Forelimb muscle (tissue), 1 donor: ENCODE measurements around the gene USP37. TPM values are rescaled to one million over a fixed set of nuclear protein-coding genes. Genes with fewer than 3 reads are reported as not detected.
"Not testable (repeated sequence)": the region's sequence is repeated elsewhere in the genome, so short reads cannot be mapped to it uniquely, and the experiment has no call there.

ENCODE experiments used
- DNase-seq: peaks from one replicate; pipeline ENCODE4 v3.0.0-alpha.2; 2013; ENCODE audit warnings: low read depth
- polyA plus RNA-seq: library from polyadenylated mRNA; unstranded; fragments of 120-200 nt; gene quantifications from one replicate; pipeline ENCODE4 v1.2.1, GENCODE V29; 2013; ENCODE audit not compliant: insufficient read length

Gene USP37
- 10.5 TPM for polyA plus RNA-seq

- DNase-seq, result peak; percentile 90
These were observed at the start of gene USP37, which contains the start of gene CNOT9 for GRCh38 chr2:218568190-218569037. Gene USP37, minus strand, starts transcription at chr2:218568351. Its CDS starts 9,698 bp downstream, at chr2:218558653. Gene CNOT9, plus strand, starts transcription at chr2:218568839. Its CDS starts 116 bp downstream, at chr2:218568955.

GRCh38 chr2:218615868-218616315 is 47.7 kb upstream of the USP37 start:
- DNase-seq, result no peak

- DNase-seq, result no peak
These were observed 39.4 kb upstream of the USP37 start, which contains the start of gene PLCD4 for GRCh38 chr2:218607436-218608115. Gene PLCD4, plus strand, starts transcription at chr2:218607899. Its CDS starts 7,841 bp downstream, at chr2:218615740.

- no peak for DNase-seq
These were observed 37.3 kb upstream of the USP37 start for GRCh38 chr2:218605432-218605831.

GRCh38 chr2:218585541-218585940 is 17.4 kb upstream of the USP37 start:
- no peak for DNase-seq

- no peak for DNase-seq
These were observed 16.1 kb upstream of the USP37 start for GRCh38 chr2:218583983-218584850.

- no peak for DNase-seq
These were observed 13.9 kb upstream of the USP37 start for GRCh38 chr2:218582076-218582475.

- no peak for DNase-seq
These were observed 10.2 kb upstream of the USP37 start for GRCh38 chr2:218578272-218578877.

- DNase-seq, result no peak
These were observed 9.5 kb upstream of the USP37 start for GRCh38 chr2:218577482-218578220.

- no peak for DNase-seq
These were observed 8.7 kb upstream of the USP37 start for GRCh38 chr2:218576854-218577253.

GRCh38 chr2:218570850-218571249 is 2.7 kb upstream of the USP37 start:
- DNase-seq, result no peak

- no peak for DNase-seq
These were observed 1.7 kb upstream of the USP37 start for GRCh38 chr2:218569661-218570500.

- DNase-seq, result no peak
These were observed 884 bp upstream of the USP37 start for GRCh38 chr2:218569038-218569431.

GRCh38 chr2:218567797-218568189 is 358 bp downstream of the USP37 start:
- no peak for DNase-seq

- DNase-seq, result no peak
These were observed 1.9 kb downstream of the USP37 start for GRCh38 chr2:218566296-218566695.

GRCh38 chr2:218564056-218564455 is 4.1 kb downstream of the USP37 start:
- no peak for DNase-seq

- no peak for DNase-seq
These were observed 9.2 kb downstream of the USP37 start for GRCh38 chr2:218558986-218559385.

- no peak for DNase-seq
These were observed 10.2 kb downstream of the USP37 start for GRCh38 chr2:218557941-218558340.

GRCh38 chr2:218555527-218555926 is 12.6 kb downstream of the USP37 start:
- DNase-seq, result no peak

GRCh38 chr2:218554225-218554624 is 13.9 kb downstream of the USP37 start:
- not testable (repeated sequence) for DNase-seq
